H9 (cell line): ENCODE measurements around the gene ST8SIA2. TPM values are rescaled to one million over a fixed set of nuclear protein-coding genes. Genes with fewer than 3 reads are reported as not detected.

ENCODE experiments used
- DNase-seq: peaks from one replicate; pipeline ENCODE4 v3.0.0-alpha.2; 2017
- H2AFZ ChIP-seq: one replicate; pipeline ENCODE4 v1.6.1; 2013; ENCODE audit warnings: mild to moderate bottlenecking, low read length, control low read depth, moderate library complexity
- H2AK5ac ChIP-seq: 2 replicates; pipeline ENCODE4 v1.6.1; 2013; ENCODE audit warnings: low read length, control low read depth, mixed read lengths; ENCODE audit not compliant: insufficient read length
- H2BK120ac ChIP-seq: one replicate; pipeline ENCODE4 v1.6.1; 2013; ENCODE audit warnings: low read depth, mild to moderate bottlenecking, low read length, control low read depth, inconsistent platforms; ENCODE audit not compliant: poor library complexity, severe bottlenecking
- H2BK12ac ChIP-seq: 2 replicates; pipeline ENCODE4 v1.6.1; 2013; ENCODE audit warnings: low read length, control low read depth, mixed read lengths, low read depth; ENCODE audit not compliant: insufficient read length
- H2BK15ac ChIP-seq: 2 replicates; pipeline ENCODE4 v1.6.1; 2013; ENCODE audit warnings: low read depth, low read length, control low read depth
- H2BK20ac ChIP-seq: one replicate; pipeline ENCODE4 v1.6.1; 2013; ENCODE audit warnings: low read depth, mild to moderate bottlenecking, low read length, control low read depth, inconsistent platforms; ENCODE audit not compliant: poor library complexity, severe bottlenecking
- H2BK5ac ChIP-seq: 2 replicates; pipeline ENCODE4 v1.6.1; 2013; ENCODE audit warnings: low read length, control low read depth, mixed read lengths; ENCODE audit not compliant: insufficient read length
- H3K14ac ChIP-seq: 2 replicates; pipeline ENCODE4 v1.6.1; 2013; ENCODE audit warnings: low read length, control low read depth; ENCODE audit not compliant: insufficient read depth
- H3K18ac ChIP-seq: 2 replicates; pipeline ENCODE4 v1.6.1; 2013; ENCODE audit warnings: low read depth, mild to moderate bottlenecking, mixed read lengths, low read length, control low read depth; ENCODE audit not compliant: insufficient read length
- H3K23ac ChIP-seq: 2 replicates; pipeline ENCODE4 v1.6.1; 2013; ENCODE audit warnings: low read length, control low read depth, mixed read lengths, low read depth; ENCODE audit not compliant: insufficient read length
- H3K23me2 ChIP-seq: 2 replicates; pipeline ENCODE4 v1.6.1; 2013; ENCODE audit warnings: low read depth, mild to moderate bottlenecking, mixed read lengths, low read length, control low read depth; ENCODE audit not compliant: insufficient read length, poor library complexity, severe bottlenecking
- H3K27ac ChIP-seq: 2 replicates; pipeline ENCODE4 v1.5.1; 2013; ENCODE audit warnings: low read length, control low read depth, mixed read lengths, low read depth; ENCODE audit not compliant: insufficient read length
- H3K27me3 ChIP-seq: 2 replicates; pipeline ENCODE4 v1.6.1; 2013; ENCODE audit warnings: low read length, control low read depth, inconsistent platforms; ENCODE audit not compliant: insufficient read depth
- H3K4ac ChIP-seq: 2 replicates; pipeline ENCODE4 v1.6.1; 2013; ENCODE audit warnings: low read depth, mild to moderate bottlenecking, control low read depth, inconsistent platforms, low read length, moderate library complexity
- H3K4me1 ChIP-seq: 2 replicates; pipeline ENCODE4 v1.6.1; 2013; ENCODE audit warnings: low read length, control low read depth, inconsistent platforms; ENCODE audit not compliant: insufficient read depth
- H3K4me2 ChIP-seq: 2 replicates; pipeline ENCODE4 v1.6.1; 2013; ENCODE audit warnings: low read length, control low read depth, mixed read lengths; ENCODE audit not compliant: insufficient read length, insufficient read depth
- H3K56ac ChIP-seq: 2 replicates; pipeline ENCODE4 v1.6.1; 2013; ENCODE audit warnings: low read depth, mild to moderate bottlenecking, mixed read lengths, low read length, control low read depth; ENCODE audit not compliant: insufficient read length
- H3K79me1 ChIP-seq: 2 replicates; pipeline ENCODE4 v1.6.1; 2013; ENCODE audit warnings: low read depth, mild to moderate bottlenecking, moderate library complexity, low read length, control low read depth, inconsistent platforms; ENCODE audit not compliant: insufficient read depth, poor library complexity, severe bottlenecking
- H3K79me2 ChIP-seq: 2 replicates; pipeline ENCODE4 v1.6.1; 2013; ENCODE audit warnings: low read length, control low read depth, inconsistent platforms; ENCODE audit not compliant: insufficient read depth
- H3K9ac ChIP-seq: 2 replicates; pipeline ENCODE4 v1.6.1; 2013; ENCODE audit warnings: low read length, control low read depth, mixed read lengths; ENCODE audit not compliant: insufficient read length; ENCODE audit errors: extremely low read depth
- H3K9me3 ChIP-seq: one replicate; pipeline ENCODE4 v1.6.1; 2013; ENCODE audit warnings: low read depth, low read length, inconsistent platforms; ENCODE audit not compliant: control insufficient read depth
- H3T11ph ChIP-seq: one replicate; pipeline ENCODE4 v1.6.1; 2013; ENCODE audit warnings: mild to moderate bottlenecking, low read length, control low read depth, inconsistent platforms
- H4K20me1 ChIP-seq: one replicate; pipeline ENCODE4 v1.6.1; 2013; ENCODE audit not compliant: control insufficient read depth, insufficient read length, insufficient read depth
- H4K5ac ChIP-seq: 2 replicates; pipeline ENCODE4 v1.6.1; 2013; ENCODE audit warnings: low read depth, mild to moderate bottlenecking, mixed read lengths, low read length, control low read depth; ENCODE audit not compliant: insufficient read length
- H4K8ac ChIP-seq: replicated peaks from 2 replicates; pipeline ENCODE4 v1.6.1; 2013; ENCODE audit warnings: low read length, control low read depth, mixed read lengths, low read depth; ENCODE audit not compliant: insufficient read length
- H4K91ac ChIP-seq: 2 replicates; pipeline ENCODE4 v1.6.1; 2013; ENCODE audit warnings: low read depth, mild to moderate bottlenecking, moderate library complexity, mixed read lengths, low read length, control low read depth; ENCODE audit not compliant: insufficient read length
- H3K27ac Mint-ChIP-seq, 3 experiments: 2 replicates in 2 of 3; 3 replicates in 1 of 3; pipeline ENCODE4 v1.8.0; 2020 to 2021; ENCODE audit warnings: mixed read lengths in 3 of 3, mild to moderate bottlenecking in 1 of 3, moderate library complexity in 1 of 3
- H3K27me3 Mint-ChIP-seq: 2 replicates; pipeline ENCODE4 v1.8.0; 2021; ENCODE audit warnings: low read depth, mild to moderate bottlenecking, moderate library complexity, mixed read lengths
- H3K36me3 Mint-ChIP-seq, 3 experiments: 2 replicates in 2 of 3; 3 replicates in 1 of 3; pipeline ENCODE4 v1.8.0; 2020 to 2021; ENCODE audit warnings: low read depth in 3 of 3, mixed read lengths in 3 of 3; ENCODE audit not compliant: insufficient read depth in 1 of 3
- H3K4me1 Mint-ChIP-seq, 2 experiments: 2 replicates each; pipeline ENCODE4 v1.8.0; 2020; ENCODE audit warnings: mixed read lengths in 2 of 2
- H3K4me3 Mint-ChIP-seq, 2 experiments: 2 replicates in 1 of 2; 3 replicates in 1 of 2; pipeline ENCODE4 v1.8.0; 2020 to 2021; ENCODE audit warnings: mild to moderate bottlenecking in 2 of 2, mixed read lengths in 2 of 2, moderate library complexity in 1 of 2
- H3K9me3 Mint-ChIP-seq, 2 experiments: 2 replicates in 1 of 2; 3 replicates in 1 of 2; pipeline ENCODE4 v1.8.0; 2020; ENCODE audit warnings: mild to moderate bottlenecking in 2 of 2, mixed read lengths in 2 of 2, moderate library complexity in 1 of 2
- WGBS: extraction: QIAGEN DNeasy Blood & Tissue Kit; methylation state at CpG from one replicate; pipeline ENCODE4 v1.1.7; 2013; ENCODE audit warnings: missing lambda C conversion rate, low lambda C conversion rate, mixed read lengths; ENCODE audit not compliant: insufficient read length; ENCODE audit errors: extremely low coverage; 5-methylcytosine and 5-hydroxymethylcytosine counted together
- total RNA-seq: library from RNA; stranded (reverse); gene quantifications from 2 replicates; pipeline ENCODE4 v1.2.1, GENCODE V29; 2021
- TF ChIP-seq, protein P1 (sequence below): fragments of 200-600 bp; sonication (generic); conservative IDR thresholded peaks from 3 replicates; pipeline ENCODE4 v1.8.0; 2021; ENCODE audit warnings: antibody characterized with exemption, mild to moderate bottlenecking

The ST8SIA2 gene
- total RNA-seq, 1 experiment from 2014 or later: 1.8 TPM

DNA sequence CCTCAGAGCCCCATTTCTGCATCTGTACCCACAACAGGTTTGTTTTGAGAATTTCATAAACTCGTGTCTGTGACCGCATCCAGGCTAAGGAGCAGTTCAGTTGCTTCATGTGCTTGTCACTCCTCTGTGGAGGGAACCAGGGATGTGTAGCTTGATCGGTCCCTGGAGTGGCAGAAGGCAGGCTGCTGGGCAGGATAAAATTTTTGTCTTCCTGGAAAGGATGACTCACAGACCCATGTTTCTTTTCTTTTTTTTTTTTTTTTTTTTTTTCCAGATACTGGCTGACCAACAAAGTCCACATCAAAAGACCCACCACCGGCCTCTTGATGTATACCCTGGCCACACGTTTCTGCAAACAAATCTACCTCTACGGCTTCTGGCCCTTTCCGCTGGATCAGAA lies 70.1 kb downstream of the ST8SIA2 start:
- Histone ChIP-seq H2AFZ (no peak overlapping the region), H4K91ac (no peak overlapping the region), H4K8ac (no peak overlapping the region), H2BK20ac (no peak overlapping the region), H2BK120ac (no peak overlapping the region), H4K5ac (no peak overlapping the region), H3K4me2 (no peak overlapping the region), H3K27me3 (no peaks in the 10 kb centered on the region), H3K4me1 (no peaks in the 10 kb centered on the region; the same call in 1 of the 2 replicates), H2BK5ac (no peak overlapping the region), H3K4ac (no peak overlapping the region), H3K23me2 (no peaks in the 10 kb centered on the region), H2BK15ac (no peak overlapping the region), H3K9me3 (no peaks in the 10 kb centered on the region), H3K79me1 (no peaks in the 10 kb centered on the region), H3K56ac (no peak overlapping the region), H3K14ac (no peak overlapping the region), H3K27ac (no peak overlapping the region), H3K9ac (no peak overlapping the region), H3T11ph (no peak overlapping the region), H2AK5ac (no peak overlapping the region), H4K20me1 (no peaks in the 10 kb centered on the region), H3K18ac (no peak overlapping the region), H3K79me2 (no peaks in the 10 kb centered on the region), H3K23ac (no peak overlapping the region), H2BK12ac (no peak overlapping the region)
- TF ChIP-seq, protein P1, sequence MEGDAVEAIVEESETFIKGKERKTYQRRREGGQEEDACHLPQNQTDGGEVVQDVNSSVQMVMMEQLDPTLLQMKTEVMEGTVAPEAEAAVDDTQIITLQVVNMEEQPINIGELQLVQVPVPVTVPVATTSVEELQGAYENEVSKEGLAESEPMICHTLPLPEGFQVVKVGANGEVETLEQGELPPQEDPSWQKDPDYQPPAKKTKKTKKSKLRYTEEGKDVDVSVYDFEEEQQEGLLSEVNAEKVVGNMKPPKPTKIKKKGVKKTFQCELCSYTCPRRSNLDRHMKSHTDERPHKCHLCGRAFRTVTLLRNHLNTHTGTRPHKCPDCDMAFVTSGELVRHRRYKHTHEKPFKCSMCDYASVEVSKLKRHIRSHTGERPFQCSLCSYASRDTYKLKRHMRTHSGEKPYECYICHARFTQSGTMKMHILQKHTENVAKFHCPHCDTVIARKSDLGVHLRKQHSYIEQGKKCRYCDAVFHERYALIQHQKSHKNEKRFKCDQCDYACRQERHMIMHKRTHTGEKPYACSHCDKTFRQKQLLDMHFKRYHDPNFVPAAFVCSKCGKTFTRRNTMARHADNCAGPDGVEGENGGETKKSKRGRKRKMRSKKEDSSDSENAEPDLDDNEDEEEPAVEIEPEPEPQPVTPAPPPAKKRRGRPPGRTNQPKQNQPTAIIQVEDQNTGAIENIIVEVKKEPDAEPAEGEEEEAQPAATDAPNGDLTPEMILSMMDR: no peak
- H3K4me3 Mint-ChIP-seq: no peak overlapping the region
- no peaks in the 10 kb centered on the region for H3K9me3 Mint-ChIP-seq
- peaks cover 8% of the 10 kb centered on the region for H3K27me3 Mint-ChIP-seq
- H3K36me3 Mint-ChIP-seq: no peaks in the 10 kb centered on the region
- H3K4me1 Mint-ChIP-seq: no peaks in the 10 kb centered on the region; a peak in 1 of 4 replicates
- no peak overlapping the region for H3K27ac Mint-ChIP-seq
- WGBS: no CpG with 5 or more reads among the region's 7 CpGs
- no peak for DNase-seq
